GM19324 (cell line): ENCODE data around the gene TMEM145.
"Not testable (repeated sequence)": the region's sequence is repeated elsewhere in the genome, so short reads cannot be mapped to it uniquely, and the experiment has no call there.

Source experiments
- ATAC-seq: cut with Tn5 transposase; IDR thresholded peaks from one replicate; pipeline ENCODE4 v1.9.1; 2021; ENCODE audit warnings: mild to moderate bottlenecking, moderate library complexity; ENCODE audit not compliant: unreplicated experiment, low FRiP score

The TMEM145 gene

DNA sequence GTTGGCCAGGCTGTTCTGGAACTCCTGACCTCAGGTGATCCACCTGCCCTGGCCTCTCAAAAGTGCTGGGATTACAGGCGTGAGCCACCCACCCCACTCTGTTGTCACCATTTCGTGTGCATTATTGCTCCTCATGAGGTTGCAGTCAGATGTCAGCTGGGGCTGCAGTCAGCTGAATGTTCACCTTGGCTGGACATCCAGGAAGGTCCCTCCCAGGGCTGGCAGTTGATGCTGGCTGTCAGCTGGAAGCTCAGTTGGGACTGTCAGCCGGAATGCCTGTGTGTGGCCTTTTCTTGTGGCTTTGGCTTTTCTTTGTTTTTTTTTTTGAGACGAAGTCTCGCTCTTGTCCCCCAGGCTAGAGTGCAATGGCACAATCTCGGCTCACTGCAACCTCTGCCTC is 18.9 kb downstream of the TMEM145 start:
- no peak for ATAC-seq

GRCh38 chr19:42333018-42333417 is 19.9 kb downstream of the TMEM145 start:
- no peak for ATAC-seq

DNA sequence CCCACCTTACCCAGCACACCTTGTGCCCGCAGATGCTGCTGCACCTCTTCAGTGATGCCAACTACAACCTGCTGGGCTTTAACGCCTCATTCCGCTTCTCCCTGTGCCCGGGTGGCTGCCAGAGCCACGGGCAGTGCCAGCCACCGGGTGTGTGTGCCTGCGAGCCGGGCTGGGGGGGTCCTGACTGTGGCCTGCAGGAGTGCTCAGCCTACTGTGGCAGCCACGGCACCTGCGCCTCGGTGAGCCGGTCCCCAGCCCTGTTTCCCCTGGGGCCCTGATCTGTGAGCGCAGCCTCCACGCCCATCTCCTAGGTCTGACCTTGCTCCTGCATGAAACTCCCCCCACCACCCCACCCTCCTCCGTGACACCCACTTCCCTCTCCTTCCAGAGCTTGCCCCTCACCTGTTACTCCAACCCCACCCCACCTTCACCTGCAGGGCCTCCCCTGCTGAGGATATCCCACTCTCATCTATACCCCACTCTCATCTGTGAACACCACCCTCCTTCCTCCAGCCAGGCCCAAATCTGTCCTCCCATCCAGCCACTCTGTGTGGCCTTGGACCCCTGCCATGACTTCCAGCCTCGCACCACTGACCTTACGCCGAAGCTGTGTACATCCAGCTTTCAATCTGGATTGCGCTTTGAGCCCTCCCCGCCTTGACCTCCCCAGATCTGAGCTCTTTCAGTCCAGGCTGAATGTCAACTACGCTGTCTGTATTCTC is 21.0 kb downstream of the TMEM145 start:
- ATAC-seq = no peak

DNA sequence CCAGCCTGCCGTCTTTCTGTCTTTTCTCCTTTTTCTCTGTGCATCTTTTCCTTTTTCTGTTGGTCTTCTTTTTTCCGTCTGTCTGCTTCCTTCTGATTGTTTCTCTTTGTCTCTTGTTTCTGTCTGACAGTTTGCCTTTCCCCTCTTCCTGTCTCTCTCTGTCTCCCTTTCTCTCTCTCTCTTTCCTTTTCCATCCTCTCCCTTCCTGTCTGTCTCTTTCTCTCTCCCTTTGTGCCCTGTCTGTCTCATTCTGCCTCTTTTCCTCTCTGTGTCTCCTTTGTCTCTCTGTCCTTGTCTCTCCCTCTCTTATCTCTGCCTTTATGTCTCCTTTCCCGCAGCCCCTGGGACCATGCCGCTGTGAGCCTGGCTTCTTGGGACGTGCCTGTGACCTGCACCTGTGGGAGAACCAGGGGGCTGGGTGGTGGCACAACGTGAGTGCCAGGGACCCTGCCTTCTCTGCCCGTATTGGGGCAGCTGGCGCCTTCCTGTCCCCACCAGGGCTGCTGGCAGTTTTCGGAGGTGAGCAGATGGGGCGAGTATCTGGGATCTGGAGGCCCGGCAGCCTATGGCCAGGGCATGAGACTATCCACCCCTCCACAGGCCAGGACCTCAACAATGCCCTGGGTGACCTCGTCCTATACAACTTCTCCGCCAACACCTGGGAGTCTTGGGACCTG is 21.7 kb downstream of the TMEM145 start:
- ATAC-seq = no peak

- ATAC-seq = no peak
Observed at GRCh38 chr19:42335374-42335936, 22.3 kb downstream of the TMEM145 start.

DNA sequence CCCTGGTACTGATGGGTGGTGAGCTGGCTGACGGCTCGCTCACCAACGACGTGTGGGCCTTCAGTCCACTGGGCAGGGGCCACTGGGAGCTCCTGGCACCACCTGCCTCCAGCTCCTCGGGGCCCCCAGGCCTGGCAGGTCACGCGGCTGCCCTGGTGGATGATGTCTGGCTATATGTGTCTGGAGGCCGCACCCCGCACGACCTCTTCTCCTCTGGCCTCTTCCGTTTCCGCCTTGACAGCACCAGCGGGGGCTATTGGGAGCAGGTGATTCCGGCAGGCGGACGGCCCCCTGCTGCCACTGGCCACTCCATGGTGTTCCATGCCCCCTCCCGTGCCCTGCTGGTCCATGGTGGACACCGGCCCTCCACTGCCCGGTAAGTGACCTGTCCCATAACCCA is 22.9 kb downstream of the TMEM145 start:
- ATAC-seq = no peak

- ATAC-seq = not testable (repeated sequence)
Observed at GRCh38 chr19:42339126-42339860, 26.2 kb downstream of the TMEM145 start.

GRCh38 chr19:42339922-42340321 is 26.8 kb downstream of the TMEM145 start:
- ATAC-seq = not testable (repeated sequence)

GRCh38 chr19:42343344-42344110 is 30.4 kb downstream of the TMEM145 start:
- ATAC-seq = no peak

DNA sequence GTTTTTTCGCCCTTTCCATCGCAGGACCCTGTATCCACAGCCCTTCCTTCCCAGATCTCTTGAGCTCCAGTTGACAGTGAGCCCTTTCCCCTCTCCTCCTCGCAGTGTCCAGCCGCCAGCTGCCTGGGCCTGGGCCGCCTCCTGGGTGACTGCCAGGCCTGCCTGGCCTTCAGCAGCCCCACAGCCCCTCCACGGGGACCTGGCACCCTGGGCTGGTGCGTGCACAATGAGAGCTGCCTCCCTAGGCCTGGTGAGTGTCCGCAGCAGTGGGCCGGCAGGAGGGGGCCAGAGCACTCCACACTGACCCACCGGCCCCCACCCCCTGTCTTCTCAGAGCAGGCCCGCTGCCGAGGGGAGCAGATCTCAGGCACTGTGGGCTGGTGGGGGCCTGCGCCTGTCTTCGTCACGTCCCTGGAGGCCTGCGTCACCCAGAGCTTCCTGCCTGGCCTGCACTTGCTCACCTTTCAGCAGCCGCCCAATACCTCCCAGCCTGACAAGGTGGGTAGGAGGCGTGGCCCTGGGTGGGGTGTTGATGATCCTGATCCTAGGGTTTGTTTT is 31.3 kb downstream of the TMEM145 start:
- no peak for ATAC-seq

- no peak for ATAC-seq
Observed at GRCh38 chr19:42345191-42345812, 32.2 kb downstream of the TMEM145 start.

GRCh38 chr19:42348211-42348610 is 35.1 kb downstream of the TMEM145 start:
- no peak for ATAC-seq

- ATAC-seq = no peak
Observed at GRCh38 chr19:42349378-42350107, 36.4 kb downstream of the TMEM145 start.

DNA sequence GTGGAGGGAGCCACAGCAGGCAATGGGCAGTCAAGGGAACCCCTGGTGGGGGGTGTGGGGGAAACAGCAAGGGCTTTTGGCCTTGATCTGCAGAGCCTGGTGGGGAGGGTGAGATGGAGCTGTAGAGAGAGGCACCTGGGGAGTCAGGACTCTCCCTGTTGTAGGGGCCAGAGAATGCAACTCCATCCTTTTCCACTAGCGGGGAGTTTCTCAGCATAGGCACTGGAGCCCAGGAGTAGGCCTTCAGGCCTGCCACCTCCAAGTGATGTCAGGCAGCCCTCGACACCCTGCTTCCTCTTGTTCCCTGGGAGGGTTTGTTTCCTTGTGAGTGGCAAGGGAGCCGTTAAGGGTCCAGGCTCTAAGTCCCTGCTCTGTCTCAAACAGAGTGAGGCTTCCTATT is 37.3 kb downstream of the TMEM145 start:
- ATAC-seq = no peak

GRCh38 chr19:42351079-42351735 is 38.1 kb downstream of the TMEM145 start:
- no peak for ATAC-seq

DNA sequence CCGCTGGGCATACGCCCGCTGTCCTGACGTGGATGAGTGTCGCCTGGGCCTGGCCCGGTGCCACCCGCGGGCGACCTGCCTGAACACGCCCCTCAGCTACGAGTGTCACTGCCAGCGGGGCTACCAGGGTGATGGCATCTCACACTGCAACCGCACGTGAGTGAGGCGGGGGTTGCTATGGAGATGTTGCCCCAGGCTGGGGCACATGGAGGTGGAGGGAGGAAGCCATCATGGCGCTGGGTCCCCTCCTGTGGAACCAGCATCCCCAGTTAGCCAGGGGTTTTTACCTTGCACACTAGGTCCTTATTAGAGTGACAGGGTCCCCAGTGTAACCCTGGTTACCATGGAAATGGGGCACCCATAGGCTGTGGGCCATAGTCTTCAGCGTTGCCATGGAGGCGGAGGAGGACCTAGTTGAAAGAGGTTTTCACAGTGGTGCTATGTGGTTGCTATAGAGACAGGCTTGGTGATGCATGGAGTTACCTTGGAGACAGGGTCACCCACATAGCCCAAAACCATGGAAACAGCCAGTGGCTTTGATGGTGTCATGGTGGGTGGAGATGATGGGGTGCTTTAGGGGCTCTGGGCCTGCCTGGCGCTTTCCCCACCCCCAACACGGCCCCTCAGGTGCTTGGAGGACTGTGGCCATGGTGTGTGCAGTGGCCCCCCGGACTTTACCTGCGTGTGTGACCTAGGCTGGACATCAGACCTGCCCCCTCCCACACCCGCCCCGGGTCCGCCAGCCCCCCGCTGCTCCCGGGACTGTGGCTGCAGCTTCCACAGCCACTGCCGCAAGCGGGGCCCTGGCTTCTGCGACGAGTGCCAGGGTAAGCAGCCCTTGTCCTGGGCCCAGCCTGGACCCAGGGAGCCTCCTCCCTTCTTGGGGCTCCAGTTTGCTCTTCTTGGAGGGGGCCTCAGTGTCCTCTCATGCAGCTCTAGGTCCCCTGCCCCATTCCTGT is 39.5 kb downstream of the TMEM145 start:
- no peak for ATAC-seq

GRCh38 chr19:42353341-42354015 is 40.4 kb downstream of the TMEM145 start:
- no peak for ATAC-seq
